Right atrium auricular region (tissue), 2 donors: ENCODE results near the gene CYP11A1. TPM values are rescaled to one million over a fixed set of nuclear protein-coding genes. Genes with fewer than 3 reads are reported as not detected.

Experiments used
- DNase-seq: peaks from one replicate; pipeline ENCODE4 v3.0.0-alpha.2; 2019; ENCODE audit warnings: low spot score
- H3K27ac ChIP-seq, 2 donors: fragments of 200-600 bp; sonication (generic); 1 replicate in 1 of 2; 2 replicates in 1 of 2; pipeline ENCODE4 v1.5.1; 2016 to 2019
- H3K27me3 ChIP-seq, 2 donors: fragments of 200-600 bp; sonication (generic); one replicate each; pipeline versions ENCODE4 v1.5.1 to v1.6.0; 2017 to 2019
- H3K36me3 ChIP-seq: fragments of 200-600 bp; sonication (generic); one replicate; pipeline ENCODE4 v1.5.1; 2016
- H3K4me1 ChIP-seq, 2 donors: fragments of 200-600 bp; sonication (generic); one replicate each; pipeline versions ENCODE4 v1.5.1 to v1.6.0; 2017 to 2019
- H3K4me3 ChIP-seq, 2 donors: fragments of 200-600 bp; sonication (generic); 1 replicate in 1 of 2; 2 replicates in 1 of 2; pipeline ENCODE4 v1.5.1; 2017 to 2019; ENCODE audit warnings: mild to moderate bottlenecking in 1 of 2, moderate library complexity in 1 of 2
- H3K9me3 ChIP-seq, 2 donors: fragments of 200-600 bp; sonication (generic); one replicate each; pipeline ENCODE4 v1.5.1; 2019
- total RNA-seq, 2 donors: library from RNA; depleted of rRNA; stranded (reverse); fragments of >200 nt; gene quantifications; one replicate each; pipeline ENCODE4 v1.1.0, GENCODE V29; 2016
- TF ChIP-seq, protein P1 (sequence below), 2 donors: fragments of 200-600 bp; sonication (generic); IDR thresholded peaks; one replicate each; pipeline ENCODE4 v1.5.1; 2019; ENCODE audit warnings: antibody characterized with exemption in 2 of 2

CYP11A1 gene
- total RNA-seq, 2 donors from 2014 or later: 0.71 to 1.0 TPM

DNA sequence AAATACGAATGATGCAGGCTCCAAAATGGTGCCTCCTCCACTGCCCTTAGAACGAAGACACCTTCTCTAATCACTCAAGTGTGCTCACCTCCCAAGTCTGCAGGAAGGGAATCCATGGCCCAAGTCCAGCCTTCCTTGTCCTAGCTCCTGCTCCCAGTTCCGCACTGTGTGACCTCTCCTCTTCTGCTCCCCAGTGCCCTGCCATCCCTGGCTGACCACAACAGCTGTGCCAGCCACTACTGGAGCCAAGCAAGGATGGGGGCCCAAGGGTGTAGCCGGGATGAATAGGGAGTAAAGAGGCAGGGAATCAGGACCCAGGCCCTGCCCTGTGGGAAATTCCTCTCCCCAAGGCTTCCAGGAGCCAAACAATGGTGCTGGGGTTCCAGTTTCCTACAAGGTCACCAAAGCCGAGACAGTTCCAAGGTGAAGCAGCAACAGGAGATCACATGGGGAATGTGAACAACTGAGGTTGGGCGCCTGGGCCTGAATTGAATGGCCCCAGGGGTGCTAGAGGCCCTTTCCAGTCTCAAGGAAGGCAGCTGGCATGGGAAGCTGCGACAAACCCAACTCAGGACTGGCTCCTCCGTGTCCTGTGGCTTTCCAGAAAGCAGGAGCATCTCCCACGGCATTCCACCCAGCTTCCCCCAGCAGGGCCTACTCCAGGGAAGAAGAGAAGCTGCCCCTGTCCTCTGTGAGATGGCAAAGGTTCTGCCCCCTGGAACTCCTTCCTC is 46.1 kb upstream of the CYP11A1 start:
- no peak overlapping the region for H3K27ac ChIP-seq
- no peak for DNase-seq
- peaks cover 6% of the 10 kb centered on the region for H3K36me3 ChIP-seq
- TF ChIP-seq, protein P1, sequence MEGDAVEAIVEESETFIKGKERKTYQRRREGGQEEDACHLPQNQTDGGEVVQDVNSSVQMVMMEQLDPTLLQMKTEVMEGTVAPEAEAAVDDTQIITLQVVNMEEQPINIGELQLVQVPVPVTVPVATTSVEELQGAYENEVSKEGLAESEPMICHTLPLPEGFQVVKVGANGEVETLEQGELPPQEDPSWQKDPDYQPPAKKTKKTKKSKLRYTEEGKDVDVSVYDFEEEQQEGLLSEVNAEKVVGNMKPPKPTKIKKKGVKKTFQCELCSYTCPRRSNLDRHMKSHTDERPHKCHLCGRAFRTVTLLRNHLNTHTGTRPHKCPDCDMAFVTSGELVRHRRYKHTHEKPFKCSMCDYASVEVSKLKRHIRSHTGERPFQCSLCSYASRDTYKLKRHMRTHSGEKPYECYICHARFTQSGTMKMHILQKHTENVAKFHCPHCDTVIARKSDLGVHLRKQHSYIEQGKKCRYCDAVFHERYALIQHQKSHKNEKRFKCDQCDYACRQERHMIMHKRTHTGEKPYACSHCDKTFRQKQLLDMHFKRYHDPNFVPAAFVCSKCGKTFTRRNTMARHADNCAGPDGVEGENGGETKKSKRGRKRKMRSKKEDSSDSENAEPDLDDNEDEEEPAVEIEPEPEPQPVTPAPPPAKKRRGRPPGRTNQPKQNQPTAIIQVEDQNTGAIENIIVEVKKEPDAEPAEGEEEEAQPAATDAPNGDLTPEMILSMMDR (IDR thresholded peaks at IDR 0.05): no peak
- peaks cover 0 to 15% of the 10 kb centered on the region in 2 donors for H3K4me1 ChIP-seq
- no peak overlapping the region for H3K4me3 ChIP-seq
- no peaks in the 10 kb centered on the region for H3K9me3 ChIP-seq
- H3K27me3 ChIP-seq: no peaks in the 10 kb centered on the region

DNA sequence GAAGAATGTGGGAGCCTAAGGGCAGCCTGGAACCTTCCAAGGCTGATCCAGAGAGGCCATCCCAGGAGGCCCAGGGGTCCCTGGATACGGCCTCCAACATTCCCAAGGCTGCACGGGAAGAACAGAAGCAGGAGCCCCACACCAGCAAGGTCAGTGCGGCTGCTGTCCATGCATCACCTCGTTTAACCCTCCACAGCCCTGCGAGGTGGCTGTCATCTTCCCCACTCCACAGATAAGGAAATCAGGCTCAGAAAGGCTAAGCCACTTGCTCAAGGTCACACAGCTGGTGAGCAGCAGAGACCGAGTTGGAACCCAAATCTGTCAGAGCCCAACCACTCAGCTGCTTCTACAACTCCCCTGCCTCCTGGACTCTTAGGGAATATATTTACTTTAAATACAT is 44.7 kb upstream of the CYP11A1 start:
- no peaks in the 10 kb centered on the region for H3K9me3 ChIP-seq
- H3K27ac ChIP-seq: no peak overlapping the region
- H3K4me3 ChIP-seq: no peak overlapping the region
- no peaks in the 10 kb centered on the region for H3K27me3 ChIP-seq
- no peak for DNase-seq
- peaks cover 0 to 7% of the 10 kb centered on the region in 2 donors for H3K4me1 ChIP-seq
- TF ChIP-seq, protein P1 (IDR thresholded peaks at IDR 0.05): no peak
- H3K36me3 ChIP-seq: peaks cover 6% of the 10 kb centered on the region

DNA sequence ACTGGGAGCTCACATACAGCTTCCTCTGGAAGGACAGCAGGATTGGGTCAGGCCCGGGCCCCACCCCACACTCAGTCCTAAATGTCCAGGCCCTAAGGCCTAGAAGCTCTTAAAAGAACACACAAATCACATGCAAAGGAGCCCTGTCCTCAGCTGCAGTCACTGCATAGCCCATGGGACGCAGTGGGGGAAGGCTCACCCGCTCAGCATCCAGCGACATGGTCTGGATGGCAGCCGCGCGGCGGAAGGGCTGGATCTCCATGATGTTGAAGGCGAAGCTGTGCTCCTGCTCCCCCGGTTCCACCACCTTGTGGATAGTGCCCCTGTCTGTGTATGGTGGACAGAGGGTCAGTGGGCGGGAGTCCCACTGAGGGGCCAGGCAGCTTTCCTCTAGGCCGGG is 44.2 kb upstream of the CYP11A1 start:
- Histone ChIP-seq H3K4me1 (peaks cover 0 to 2% of the 10 kb centered on the region in 2 donors), H3K27me3 (no peaks in the 10 kb centered on the region), H3K4me3 (no peak overlapping the region), H3K27ac (no peak overlapping the region), H3K9me3 (no peaks in the 10 kb centered on the region), H3K36me3 (peaks cover 6% of the 10 kb centered on the region)
- no peak for DNase-seq
- TF ChIP-seq, protein P1 (IDR thresholded peaks at IDR 0.05): no peak

DNA sequence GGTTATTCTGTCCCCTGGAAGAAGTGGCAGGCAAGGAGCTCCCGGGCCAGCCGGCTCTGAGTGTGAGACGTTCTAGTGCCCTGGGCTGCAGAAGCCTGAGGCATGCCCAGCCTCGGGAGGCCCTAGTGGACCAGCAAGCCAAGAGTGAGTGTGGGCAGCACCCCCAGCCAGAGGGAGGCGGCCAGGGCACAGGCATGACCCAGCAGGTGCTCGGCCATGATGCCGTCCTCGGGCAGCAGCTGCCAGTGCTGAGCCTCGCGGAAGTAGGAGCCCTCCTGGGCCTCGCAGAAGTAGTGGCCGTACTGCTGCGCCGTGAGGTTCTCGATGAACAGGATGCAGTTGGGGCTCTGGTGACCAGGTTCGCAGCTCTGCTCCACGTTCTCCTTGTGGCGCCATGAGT is 43.1 kb upstream of the CYP11A1 start:
- no peaks in the 10 kb centered on the region for H3K27me3 ChIP-seq
- no peak for DNase-seq
- H3K4me1 ChIP-seq: no peaks in the 10 kb centered on the region
- no peaks in the 10 kb centered on the region for H3K9me3 ChIP-seq
- TF ChIP-seq, protein P1 (IDR thresholded peaks at IDR 0.05): no peak
- no peak overlapping the region for H3K27ac ChIP-seq
- peaks cover 4% of the 10 kb centered on the region for H3K36me3 ChIP-seq
- no peak overlapping the region for H3K4me3 ChIP-seq

DNA sequence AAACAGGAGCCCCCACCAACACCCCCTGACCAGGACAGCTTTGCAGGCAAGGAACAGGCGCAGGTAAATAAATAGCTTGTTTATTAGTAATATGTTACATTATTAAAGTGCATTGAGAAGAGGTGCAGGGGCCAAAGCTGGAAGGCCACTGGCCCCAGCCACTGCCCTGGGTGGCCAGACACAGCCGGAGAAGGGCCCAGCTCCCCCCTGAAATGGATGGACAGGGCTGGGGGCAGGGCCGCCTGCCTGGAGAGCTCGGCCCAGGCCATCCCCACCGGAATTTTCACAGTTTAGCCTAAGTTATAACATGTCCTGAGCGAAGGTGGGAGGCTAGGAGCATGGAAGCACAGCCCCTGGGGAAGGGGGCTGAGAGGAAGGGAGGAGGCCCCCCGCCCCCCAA is 41.8 kb upstream of the CYP11A1 start:
- TF ChIP-seq, protein P1 (IDR thresholded peaks at IDR 0.05): no peak
- Histone ChIP-seq H3K4me1 (peaks cover 0 to 2% of the 10 kb centered on the region in 2 donors), H3K36me3 (no peaks in the 10 kb centered on the region), H3K27me3 (no peaks in the 10 kb centered on the region), H3K9me3 (no peaks in the 10 kb centered on the region), H3K27ac (no peak overlapping the region), H3K4me3 (no peak overlapping the region)
- DNase-seq: no peak

DNA sequence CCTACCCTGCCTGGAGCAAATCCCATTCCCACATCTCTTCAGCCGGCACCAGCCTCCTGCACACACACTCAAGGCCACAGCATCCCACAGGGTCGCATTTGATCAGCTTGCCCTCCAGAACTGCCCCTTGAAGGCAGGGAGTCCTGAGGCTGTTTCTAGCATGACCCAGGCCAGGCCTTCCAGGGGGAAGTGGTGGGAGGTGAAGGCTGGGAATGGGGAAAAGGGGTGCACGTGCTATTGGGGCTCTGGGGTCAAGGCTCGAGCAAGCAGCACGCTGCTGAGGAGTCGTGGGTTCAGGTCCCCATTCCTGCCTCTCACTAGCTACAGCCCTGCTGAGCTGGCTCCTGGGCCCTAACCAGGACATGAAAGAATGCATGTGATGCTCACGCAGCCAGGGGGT is 41.4 kb upstream of the CYP11A1 start:
- peaks cover 0 to 6% of the 10 kb centered on the region in 2 donors for H3K4me1 ChIP-seq
- no peak for DNase-seq
- TF ChIP-seq, protein P1 (IDR thresholded peaks at IDR 0.05): no peak

More for the DNA sequence above, 41.4 kb upstream of the CYP11A1 start:
- H3K27me3 ChIP-seq: no peaks in the 10 kb centered on the region
- H3K27ac ChIP-seq: no peak overlapping the region
- no peaks in the 10 kb centered on the region for H3K9me3 ChIP-seq
- no peaks in the 10 kb centered on the region for H3K36me3 ChIP-seq
- H3K4me3 ChIP-seq: no peak overlapping the region
